Endodermal cell (in vitro differentiated cells): ENCODE data around the gene NLN. TPM values are rescaled to one million over a fixed set of nuclear protein-coding genes. Genes with fewer than 3 reads are reported as not detected.
"Not testable (repeated sequence)": the region's sequence is repeated elsewhere in the genome, so short reads cannot be mapped to it uniquely, and the experiment has no call there.

Source experiments
- DNase-seq: peaks from one replicate; pipeline ENCODE4 v3.0.0-alpha.2; 2017
- H3K27ac ChIP-seq: 2 replicates; pipeline ENCODE4 v1.5.1; 2013; ENCODE audit warnings: mild to moderate bottlenecking, low read depth, low read length, moderate library complexity
- H3K27me3 ChIP-seq: 2 replicates; pipeline ENCODE4 v1.6.1; 2013; ENCODE audit warnings: mild to moderate bottlenecking, low read length, moderate library complexity; ENCODE audit not compliant: insufficient read depth, control insufficient read depth, poor library complexity, severe bottlenecking
- H3K36me3 ChIP-seq: 2 replicates; pipeline ENCODE4 v1.7.0; 2013; ENCODE audit warnings: mild to moderate bottlenecking, low read length, moderate library complexity; ENCODE audit not compliant: control insufficient read depth, insufficient read depth
- H3K4me1 ChIP-seq: one replicate; pipeline ENCODE4 v1.7.0; 2013; ENCODE audit warnings: low read length; ENCODE audit not compliant: control insufficient read depth, insufficient read depth
- H3K4me3 ChIP-seq: 2 replicates; pipeline ENCODE4 v1.5.1; 2013; ENCODE audit warnings: mild to moderate bottlenecking, low read length, moderate library complexity
- H3K9ac ChIP-seq: 2 replicates; pipeline ENCODE4 v1.6.1; 2013; ENCODE audit warnings: mild to moderate bottlenecking, low read length, moderate library complexity; ENCODE audit not compliant: poor library complexity, severe bottlenecking; ENCODE audit errors: extremely low read depth
- H3K9me3 ChIP-seq: 2 replicates; pipeline ENCODE4 v1.6.1; 2013; ENCODE audit warnings: mild to moderate bottlenecking, low read length, moderate library complexity; ENCODE audit not compliant: control insufficient read depth
- H3K27ac Mint-ChIP-seq: 2 replicates; pipeline ENCODE4 v1.8.0; 2020; ENCODE audit warnings: mixed read lengths
- H3K27me3 Mint-ChIP-seq: 2 replicates; pipeline ENCODE4 v1.8.0; 2021; ENCODE audit warnings: mild to moderate bottlenecking, mixed read lengths; ENCODE audit not compliant: insufficient read depth
- H3K36me3 Mint-ChIP-seq: 2 replicates; pipeline ENCODE4 v1.8.0; 2020; ENCODE audit warnings: low read depth, mixed read lengths
- H3K4me1 Mint-ChIP-seq: 2 replicates; pipeline ENCODE4 v1.8.0; 2020; ENCODE audit warnings: mixed read lengths
- H3K4me3 Mint-ChIP-seq: 2 replicates; pipeline ENCODE4 v1.8.0; 2020; ENCODE audit warnings: mild to moderate bottlenecking, moderate library complexity, mixed read lengths
- H3K9me3 Mint-ChIP-seq: 2 replicates; pipeline ENCODE4 v1.8.0; 2020; ENCODE audit warnings: mild to moderate bottlenecking, mixed read lengths
- WGBS, 2 experiments: methylation state at CpG; one replicate each; pipeline versions ENCODE4 v1.1.5 to v1.1.7; 2013; ENCODE audit warnings: missing lambda C conversion rate in 2 of 2, mixed read lengths in 1 of 2; ENCODE audit not compliant: insufficient coverage in 1 of 2, insufficient read length in 1 of 2; 5-methylcytosine and 5-hydroxymethylcytosine counted together
- long read RNA-seq, 4 experiments: library from polyadenylated mRNA in 2 of 4; library from RNA in 1 of 4; library from capped mRNA in 1 of 4; stranded (forward) in 3 of 4; unstranded in 1 of 4; transcript quantifications; one replicate each; pipeline ENCODE4 v2.0.0, GENCODE V29; 2020 to 2021; ENCODE audit warnings: inconsistent platforms in 1 of 4
- polyA plus RNA-seq, 2 experiments: library from polyadenylated mRNA; stranded (reverse); fragments of 50-300 nt; gene quantifications; one replicate each; pipeline ENCODE4 v1.2.3, GENCODE V29; 2013
- total RNA-seq, 2 donors: library from RNA; stranded (reverse); fragmentation: NEBNext Ultra II Directional in 1 of 2; extraction: Animal tissue kit (Norgen Biotek cat#: 25700) in 1 of 2; gene quantifications; 2 replicates in 1 of 2; 3 replicates in 1 of 2; pipeline ENCODE4 v1.2.1, GENCODE V29; 2021
- TF ChIP-seq, protein P1 (sequence below): fragments of 200-600 bp; sonication (generic); conservative IDR thresholded peaks from 2 replicates; pipeline ENCODE4 v1.5.0; 2021; ENCODE audit warnings: antibody characterized with exemption, mild to moderate bottlenecking

Gene NLN
- 100 to 1,000 TPM; 110 to 136 TPM for total RNA-seq
- 27.1 TPM for polyA plus RNA-seq (2013, experiment 1 of 2)
- polyA plus RNA-seq (2013, experiment 2 of 2) = 25.3 TPM
- long read RNA-seq, experiment 1, full-length matches to known transcripts = 13 of 47 reads
- long read RNA-seq, experiment 1, partial matches to known transcripts = 22 of 47 reads
- long read RNA-seq, experiment 1, other reads (novel, unspliced or antisense) = 12 of 47 reads
- long read RNA-seq, experiment 2, full-length matches to known transcripts = 183 of 227 reads
- long read RNA-seq, experiment 2, partial matches to known transcripts = 7 of 227 reads
- long read RNA-seq, experiment 2, other reads (novel, unspliced or antisense) = 37 of 227 reads
- long read RNA-seq, experiment 3, full-length matches to known transcripts = 425 of 530 reads
- long read RNA-seq, experiment 3, partial matches to known transcripts = 24 of 530 reads
- long read RNA-seq, experiment 3, other reads (novel, unspliced or antisense) = 81 of 530 reads
- long read RNA-seq, experiment 4, partial matches to known transcripts = 2 of 6 reads
- long read RNA-seq, experiment 4, other reads (novel, unspliced or antisense) = 3 of 6 reads

- peaks cover 3% of the 10 kb centered on the region for H3K27me3 Mint-ChIP-seq
- peaks cover 4% of the 10 kb centered on the region for H3K36me3 Mint-ChIP-seq
These were observed at the start of gene NLN, which contains the start of gene SGTB for GRCh38 chr5:65721720-65722574. Gene NLN, plus strand, starts transcription at chr5:65722205. Its CDS starts 169 bp downstream, at chr5:65722374. Gene SGTB, minus strand, starts transcription at chr5:65722109. Its CDS starts 1,302 bp downstream, at chr5:65720807.

DNA sequence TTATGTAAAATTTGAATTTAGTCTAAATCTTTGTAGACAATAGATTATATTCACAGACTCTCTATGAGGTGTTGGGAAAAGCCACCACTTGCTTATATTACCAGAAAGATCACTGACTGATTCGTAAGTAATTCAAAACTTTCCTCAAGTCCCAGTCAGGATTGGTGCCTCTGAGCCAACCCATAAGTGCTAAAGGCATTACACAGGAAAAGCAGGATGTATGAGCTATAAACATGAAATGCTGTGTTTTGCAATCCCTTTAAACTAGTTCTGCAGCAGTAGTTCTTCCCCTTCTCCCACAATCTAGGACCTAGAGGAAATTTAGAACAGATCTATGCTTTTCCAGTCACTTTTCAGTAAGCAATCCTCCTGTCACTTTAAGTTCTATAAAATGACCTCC is 49.2 kb upstream of the NLN start:
- Histone ChIP-seq H3K4me3 (no peak overlapping the region), H3K9ac (no peak overlapping the region), H3K27me3 (no peaks in the 10 kb centered on the region), H3K9me3 (no peaks in the 10 kb centered on the region), H3K4me1 (peaks cover 4% of the 10 kb centered on the region), H3K36me3 (peaks cover 35% of the 10 kb centered on the region), H3K27ac (no peak overlapping the region)
- no peak for DNase-seq
- Mint-ChIP-seq H3K36me3 (peaks cover 16% of the 10 kb centered on the region), H3K9me3 (no peaks in the 10 kb centered on the region), H3K4me1 (no peaks in the 10 kb centered on the region), H3K4me3 (no peak overlapping the region), H3K27ac (peak overlapping the region; percentile 58), H3K27me3 (no peaks in the 10 kb centered on the region)
- TF ChIP-seq, protein P1, sequence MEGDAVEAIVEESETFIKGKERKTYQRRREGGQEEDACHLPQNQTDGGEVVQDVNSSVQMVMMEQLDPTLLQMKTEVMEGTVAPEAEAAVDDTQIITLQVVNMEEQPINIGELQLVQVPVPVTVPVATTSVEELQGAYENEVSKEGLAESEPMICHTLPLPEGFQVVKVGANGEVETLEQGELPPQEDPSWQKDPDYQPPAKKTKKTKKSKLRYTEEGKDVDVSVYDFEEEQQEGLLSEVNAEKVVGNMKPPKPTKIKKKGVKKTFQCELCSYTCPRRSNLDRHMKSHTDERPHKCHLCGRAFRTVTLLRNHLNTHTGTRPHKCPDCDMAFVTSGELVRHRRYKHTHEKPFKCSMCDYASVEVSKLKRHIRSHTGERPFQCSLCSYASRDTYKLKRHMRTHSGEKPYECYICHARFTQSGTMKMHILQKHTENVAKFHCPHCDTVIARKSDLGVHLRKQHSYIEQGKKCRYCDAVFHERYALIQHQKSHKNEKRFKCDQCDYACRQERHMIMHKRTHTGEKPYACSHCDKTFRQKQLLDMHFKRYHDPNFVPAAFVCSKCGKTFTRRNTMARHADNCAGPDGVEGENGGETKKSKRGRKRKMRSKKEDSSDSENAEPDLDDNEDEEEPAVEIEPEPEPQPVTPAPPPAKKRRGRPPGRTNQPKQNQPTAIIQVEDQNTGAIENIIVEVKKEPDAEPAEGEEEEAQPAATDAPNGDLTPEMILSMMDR = no peak
- 86% methylated on average over 1 of the region's 1 CpG; no CpG with 5 or more reads in 1 of the 2 experiments for WGBS, 2 experiments

More at GRCh38 chr5:65721720-65722574, at the start of gene NLN, which contains the start of gene SGTB:
- Mint-ChIP-seq H3K4me3 (peak within 1 kb of the TSS; percentile 87), H3K9me3 (no peaks in the 10 kb centered on the region), H3K4me1 (peaks cover 16% of the 10 kb centered on the region), H3K27ac (peak within 1 kb of the TSS; percentile 95)
- H3K9ac ChIP-seq = peak within 1 kb of the TSS; percentile 85
- H3K27ac ChIP-seq = peak within 1 kb of the TSS; percentile 59
- H3K4me3 ChIP-seq = peak within 1 kb of the TSS; percentile 98
- peaks cover 2% of the 10 kb centered on the region for H3K36me3 ChIP-seq
- peak; percentile 95 for DNase-seq
- no peaks in the 10 kb centered on the region for H3K4me1 ChIP-seq
- H3K9me3 ChIP-seq = no peaks in the 10 kb centered on the region
- TF ChIP-seq, protein P1 = peak; percentile 21
- H3K27me3 ChIP-seq = no peaks in the 10 kb centered on the region
- 0 to 1% methylated on average over 22 to 92 of the region's 92 CpGs for WGBS, 2 experiments

DNA sequence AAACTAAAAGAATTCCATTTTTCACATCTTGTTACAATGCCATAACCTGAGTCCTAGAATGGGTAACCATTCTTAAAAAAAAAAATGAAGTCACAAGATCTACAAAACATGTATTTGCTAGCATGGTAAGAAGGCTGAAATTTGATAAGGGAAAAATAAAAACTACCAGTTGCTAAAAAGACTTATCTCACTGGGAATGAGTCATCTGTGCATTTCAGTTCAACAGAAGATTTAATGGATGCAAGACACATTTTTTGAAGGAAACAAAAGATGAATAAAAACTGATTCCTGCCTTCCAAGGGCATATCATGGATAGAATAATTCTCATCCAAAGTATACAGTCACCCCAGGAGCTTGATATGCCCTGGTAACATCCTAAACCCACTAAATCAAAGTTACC is 47.3 kb upstream of the NLN start:
- TF ChIP-seq, protein P1 = no peak
- no peak for DNase-seq
- H3K27me3 Mint-ChIP-seq = no peaks in the 10 kb centered on the region
- H3K4me1 ChIP-seq = peaks cover 4% of the 10 kb centered on the region
- no peak overlapping the region for H3K27ac ChIP-seq
- no peak overlapping the region for H3K9ac ChIP-seq
- no peaks in the 10 kb centered on the region for H3K9me3 Mint-ChIP-seq
- H3K27me3 ChIP-seq = no peaks in the 10 kb centered on the region
- H3K27ac Mint-ChIP-seq = no peak overlapping the region
- no peak overlapping the region for H3K4me3 ChIP-seq
- peaks cover 24% of the 10 kb centered on the region for H3K36me3 Mint-ChIP-seq
- no peak overlapping the region for H3K4me3 Mint-ChIP-seq
- H3K4me1 Mint-ChIP-seq = no peaks in the 10 kb centered on the region
- no peaks in the 10 kb centered on the region for H3K9me3 ChIP-seq
- peaks cover 32% of the 10 kb centered on the region for H3K36me3 ChIP-seq

DNA sequence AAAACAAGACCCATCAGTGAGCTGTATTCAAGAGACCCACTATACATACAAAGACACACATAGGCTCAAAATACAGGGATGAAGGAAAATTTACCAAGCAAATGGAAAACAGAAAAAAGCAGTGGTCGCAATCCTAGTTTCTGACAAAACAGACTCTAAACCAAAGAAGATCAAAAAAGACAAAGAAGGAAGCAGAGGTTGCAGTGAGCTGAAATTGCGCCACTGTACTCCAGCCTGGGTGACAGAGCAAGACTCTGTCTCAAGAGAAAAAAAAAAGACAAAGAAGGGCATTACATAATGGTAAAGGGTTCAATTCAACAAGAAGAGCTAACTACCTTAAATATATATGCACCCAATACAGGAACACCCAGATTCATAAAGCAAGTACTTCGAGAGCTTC is 45.9 kb upstream of the NLN start:
- not testable (repeated sequence) for H3K9me3 Mint-ChIP-seq, H3K4me3 Mint-ChIP-seq, H3K27me3 Mint-ChIP-seq, H3K27ac Mint-ChIP-seq, H3K9ac ChIP-seq, H3K9me3 ChIP-seq, H3K4me3 ChIP-seq, H3K4me1 ChIP-seq, H3K27me3 ChIP-seq, H3K4me1 Mint-ChIP-seq, DNase-seq, H3K27ac ChIP-seq
- WGBS, 2 experiments = 96 to 100% methylated on average over 2 to 3 of the region's 3 CpGs
- peaks cover 32% of the 10 kb centered on the region for H3K36me3 ChIP-seq
- H3K36me3 Mint-ChIP-seq = peaks cover 30% of the 10 kb centered on the region
